Measurements from ENCODE around the gene UBE2E2. TPM values are rescaled to one million over a fixed set of nuclear protein-coding genes. Genes with fewer than 3 reads are reported as not detected.

The UBE2E2 gene
- total and polyA plus RNA-seq, 8 donors = 6.5 to 128 (median 18.9) TPM

GRCh38 chr3:23235264-23235663 is 32.1 kb downstream of the UBE2E2 start:
- WGBS, 5 donors = 87 to 100% (median 89%) methylated on average over 1 of the region's 1 CpG
- intact Hi-C loops (cut with DNase I; ENCODE audit: low total_unique reads) = no loop called here
- Histone ChIP-seq H3K4me3 (no peak overlapping the region), H3K27me3 (no peaks in the 10 kb centered on the region), H3K36me3 (no peaks in the 10 kb centered on the region), H3K27ac (no peak overlapping the region), H3K4me1 (peaks cover 0 to 21% (median 3%) of the 10 kb centered on the region in 4 donors), H3K9me3 (no peaks in the 10 kb centered on the region)
- TF ChIP-seq POLR2AphosphoS5 (IDR thresholded peaks at IDR 0.05) = no peak
- no peak for TF ChIP-seq EP300 (IDR thresholded peaks at IDR 0.05)
- TF ChIP-seq POLR2A (IDR thresholded peaks at IDR 0.05) = no peak
- TF ChIP-seq CTCF (IDR thresholded peaks at IDR 0.05) = no peak
- no peak for DNase-seq

DNA sequence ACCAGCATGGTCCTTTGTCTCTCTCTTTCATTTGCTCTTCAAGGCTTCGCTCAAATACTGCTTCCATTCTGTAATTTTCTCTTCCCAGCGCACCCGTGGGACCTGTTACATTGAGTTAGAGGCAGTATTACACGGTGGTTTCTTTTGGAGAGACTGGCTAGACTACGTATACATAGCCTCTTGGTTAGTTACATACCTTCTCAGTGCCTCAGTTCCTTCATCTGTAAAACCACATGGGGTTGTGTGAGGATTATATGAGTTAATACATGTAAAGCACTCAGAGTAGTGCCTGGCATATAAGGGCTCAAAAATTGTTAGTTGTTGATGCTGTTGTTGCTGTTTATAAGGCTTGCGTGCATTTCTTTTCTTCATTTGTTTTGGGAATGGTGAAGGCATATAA is 33.8 kb downstream of the UBE2E2 start:
- Histone ChIP-seq H3K27me3 (no peaks in the 10 kb centered on the region), H3K36me3 (no peaks in the 10 kb centered on the region), H3K4me1 (peaks cover 0 to 28% (median 4%) of the 10 kb centered on the region in 4 donors), H3K9me3 (no peaks in the 10 kb centered on the region), H3K27ac (no peak overlapping the region), H3K4me3 (no peak overlapping the region)
- TF ChIP-seq POLR2AphosphoS5 (IDR thresholded peaks at IDR 0.05) (no peak), POLR2A (IDR thresholded peaks at IDR 0.05) (no peak), CTCF (IDR thresholded peaks at IDR 0.05) (no peak)
- DNase-seq = no peak
- WGBS, 5 donors = 90 to 98% (median 95%) methylated on average over 6 of the region's 6 CpGs
- intact Hi-C loops (cut with DNase I; ENCODE audit: low total_unique reads) = no loop called here

GRCh38 chr3:23238156-23238555 is 35.0 kb downstream of the UBE2E2 start:
- Histone ChIP-seq H3K4me3 (no peak overlapping the region), H3K4me1 (peaks cover 0 to 27% (median 3%) of the 10 kb centered on the region in 4 donors), H3K36me3 (no peaks in the 10 kb centered on the region), H3K27ac (no peak overlapping the region), H3K27me3 (no peaks in the 10 kb centered on the region), H3K9me3 (no peaks in the 10 kb centered on the region)
- no peak for TF ChIP-seq EP300 (IDR thresholded peaks at IDR 0.05)
- TF ChIP-seq POLR2A (IDR thresholded peaks at IDR 0.05) = no peak
- no peak for TF ChIP-seq CTCF (IDR thresholded peaks at IDR 0.05)
- no peak for TF ChIP-seq POLR2AphosphoS5 (IDR thresholded peaks at IDR 0.05)
- no peak for DNase-seq
- WGBS, 5 donors = 93 to 100% (median 95%) methylated on average over 2 of the region's 2 CpGs
- intact Hi-C loops (cut with DNase I; ENCODE audit: low total_unique reads) = no loop called here

DNA sequence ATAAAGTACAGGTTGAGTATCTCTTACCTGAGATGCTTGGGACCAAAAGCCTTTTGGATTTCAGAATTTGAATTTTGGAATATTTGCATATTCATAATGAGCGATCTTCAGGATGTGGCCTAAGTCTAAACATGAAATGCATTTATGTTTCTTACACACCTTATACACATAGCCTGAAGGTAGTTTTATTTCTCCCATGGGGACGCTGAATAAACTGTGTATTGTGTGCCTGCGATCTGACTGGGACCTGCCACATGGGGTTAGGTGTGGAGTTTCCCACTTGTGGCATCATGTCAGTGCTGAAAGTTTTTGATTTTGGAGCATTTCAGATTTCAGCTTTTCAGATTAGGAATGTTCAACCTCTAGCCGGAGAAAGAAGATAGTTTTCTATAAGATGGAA is 35.5 kb downstream of the UBE2E2 start:
- Histone ChIP-seq H3K4me1 (peaks cover 0 to 23% (median 3%) of the 10 kb centered on the region in 4 donors), H3K4me3 (no peak overlapping the region), H3K9me3 (no peaks in the 10 kb centered on the region), H3K27me3 (no peaks in the 10 kb centered on the region), H3K36me3 (no peaks in the 10 kb centered on the region), H3K27ac (no peak overlapping the region)
- intact Hi-C loops (cut with DNase I; ENCODE audit: low total_unique reads) = no loop called here
- 94 to 98% (median 96%) methylated on average over 4 of the region's 4 CpGs for WGBS, 5 donors
- DNase-seq = no peak
- TF ChIP-seq EP300 (IDR thresholded peaks at IDR 0.05) = no peak
- TF ChIP-seq CTCF (IDR thresholded peaks at IDR 0.05) = no peak
- TF ChIP-seq POLR2AphosphoS5 (IDR thresholded peaks at IDR 0.05) = no peak
- TF ChIP-seq POLR2A (IDR thresholded peaks at IDR 0.05) = no peak

Data from stomach (tissue), 9 donors.